ENCODE measurements around the gene ONECUT1. TPM values are rescaled to one million over a fixed set of nuclear protein-coding genes. Genes with fewer than 3 reads are reported as not detected.
A peak's percentile ranks its signal among the peaks of the same experiment; 100 is the strongest.

Gene ONECUT1
- total RNA-seq, 1 donor from 2014 or later: not detected

DNA sequence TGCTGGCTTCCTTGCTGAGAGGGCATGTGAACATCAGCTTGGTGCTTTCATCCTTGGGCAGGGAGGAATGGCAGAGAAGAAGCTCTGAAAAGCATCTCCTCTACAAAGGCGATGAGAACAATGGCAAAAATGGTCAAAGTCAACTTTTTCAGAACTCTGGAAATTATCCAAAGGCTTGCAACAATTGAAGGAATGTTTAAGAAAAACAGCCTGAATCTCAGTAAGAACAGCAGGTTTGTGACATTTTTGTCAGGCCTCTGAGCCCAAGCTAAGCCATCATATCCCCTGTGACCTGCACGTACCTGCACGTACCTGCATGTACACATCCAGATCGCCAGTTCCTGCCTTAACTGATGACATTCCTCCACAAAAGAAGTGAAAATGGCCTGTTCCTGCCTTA, 51.8 kb downstream of the ONECUT1 start:
- intact Hi-C loops (cut with DNase I): loop anchor here (10.0 kb wide), 2 partner anchors 54 to 214 kb away; partner anchors contain the start of gene MYO5A
- no peak for ATAC-seq (ENCODE audit: poor library complexity)
- no peak for DNase-seq

DNA sequence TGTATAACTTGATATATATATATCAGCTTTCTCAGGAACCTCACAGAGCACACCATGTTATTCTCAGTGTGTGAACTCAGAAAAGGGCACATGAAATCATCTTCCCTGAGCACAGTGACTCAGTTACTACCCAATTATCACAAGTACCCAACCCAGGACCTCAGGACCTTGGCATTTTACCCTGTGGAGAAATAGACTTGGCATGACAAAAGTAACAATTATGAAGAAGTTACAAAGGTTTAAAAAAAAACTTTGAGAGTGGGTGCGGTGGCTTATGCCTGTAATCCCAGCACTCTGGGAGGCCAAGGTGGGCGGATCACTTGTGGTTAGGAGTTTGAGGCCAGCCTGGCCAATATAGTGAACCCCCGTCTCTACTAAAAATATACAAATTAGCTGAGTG, 52.4 kb downstream of the ONECUT1 start:
- intact Hi-C loops (cut with DNase I): loop anchor here (2.0 to 10.0 kb wide), 3 partner anchors 53 to 483 kb away; partner anchors contain the start of gene MYO5A
- ATAC-seq (ENCODE audit: poor library complexity): no peak
- DNase-seq: no peak

GRCh38 chr15:52735231-52736089, 54.7 kb downstream of the ONECUT1 start:
- no peak for DNase-seq
- peak; percentile 92 for ATAC-seq (ENCODE audit: poor library complexity)
- intact Hi-C loops (cut with DNase I): loop anchor here (2.0 to 10.0 kb wide), 3 partner anchors 51 to 481 kb away; partner anchors contain the start of gene MYO5A

DNA sequence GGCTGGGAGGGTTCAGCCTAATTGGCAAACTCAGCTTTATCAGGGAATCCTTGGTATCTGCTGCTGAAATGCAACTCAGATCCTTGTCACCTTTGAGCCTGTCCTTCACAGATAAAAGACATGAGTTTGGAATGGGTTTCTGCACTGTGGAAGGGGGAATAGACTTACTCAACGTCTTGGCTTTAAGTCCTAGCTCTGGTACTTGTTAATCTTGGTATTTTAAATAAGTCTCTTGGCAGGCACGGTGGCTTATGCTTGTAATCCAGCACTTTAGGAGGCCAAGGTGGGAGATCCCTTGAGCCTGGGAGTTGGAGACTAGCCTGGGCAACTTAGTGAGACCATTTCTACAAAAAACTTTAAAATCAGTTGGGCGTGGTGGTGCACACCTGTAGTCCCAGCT, 55.8 kb downstream of the ONECUT1 start:
- intact Hi-C loops (cut with DNase I): loop anchor here (10.0 kb wide), 2 partner anchors 50 to 210 kb away; partner anchors contain the start of gene MYO5A
- ATAC-seq (ENCODE audit: poor library complexity): no peak
- DNase-seq: no peak

DNA sequence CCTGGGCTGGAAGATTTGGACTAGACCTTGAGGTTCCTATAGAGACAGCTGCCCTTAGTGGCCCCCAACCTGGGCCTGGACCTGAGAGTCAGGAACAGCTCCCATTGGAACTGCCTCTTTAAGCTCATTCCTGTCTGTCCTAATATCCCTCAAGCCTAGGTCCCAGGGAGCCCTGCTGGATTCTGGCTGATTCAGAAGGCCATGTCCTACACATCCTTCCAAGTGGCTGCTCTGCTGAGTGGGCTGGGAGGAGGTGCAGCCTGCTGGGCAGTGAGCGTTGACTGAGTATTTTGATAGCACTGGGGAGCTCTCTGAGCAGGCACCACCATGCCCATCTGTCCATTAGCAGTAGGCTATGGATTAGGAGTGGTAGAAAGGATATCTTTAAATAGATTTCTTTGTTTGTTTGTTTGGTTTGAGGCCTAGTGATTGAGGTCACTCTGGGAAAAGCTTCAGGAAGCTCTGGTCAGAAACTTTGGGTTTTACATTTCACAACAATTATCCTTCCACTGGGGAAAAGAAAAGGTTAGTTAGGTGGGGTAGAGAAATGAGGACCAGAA, 56.4 kb downstream of the ONECUT1 start:
- DNase-seq (no peak), ATAC-seq (ENCODE audit: poor library complexity) (no peak)
- intact Hi-C loops (cut with DNase I): loop anchor here (10.0 kb wide), 2 partner anchors 49 to 209 kb away; partner anchors contain the start of gene MYO5A

DNA sequence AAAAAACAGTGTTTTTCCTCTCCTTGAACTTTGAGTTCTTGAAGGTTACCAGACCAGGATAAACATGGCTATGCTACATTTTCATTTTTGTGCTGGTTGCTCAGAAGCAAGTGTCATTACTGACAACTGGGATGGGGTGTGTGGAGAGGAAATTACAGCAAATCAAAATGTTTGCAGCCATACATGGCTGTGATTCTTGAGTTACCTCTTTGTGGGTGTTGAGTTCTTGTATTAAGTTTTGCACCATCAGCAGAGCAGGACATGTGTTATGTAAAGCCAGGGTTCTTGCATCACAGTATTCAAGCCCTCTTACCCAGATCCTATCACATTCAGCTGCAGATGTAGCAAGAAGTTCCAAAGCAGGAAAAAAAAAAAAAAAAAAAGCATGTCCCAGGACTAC, 57.0 kb downstream of the ONECUT1 start:
- intact Hi-C loops (cut with DNase I): loop anchor here (10.0 kb wide), 2 partner anchors 48 to 208 kb away; partner anchors contain the start of gene MYO5A
- no peak for DNase-seq
- no peak for ATAC-seq (ENCODE audit: poor library complexity)

DNA sequence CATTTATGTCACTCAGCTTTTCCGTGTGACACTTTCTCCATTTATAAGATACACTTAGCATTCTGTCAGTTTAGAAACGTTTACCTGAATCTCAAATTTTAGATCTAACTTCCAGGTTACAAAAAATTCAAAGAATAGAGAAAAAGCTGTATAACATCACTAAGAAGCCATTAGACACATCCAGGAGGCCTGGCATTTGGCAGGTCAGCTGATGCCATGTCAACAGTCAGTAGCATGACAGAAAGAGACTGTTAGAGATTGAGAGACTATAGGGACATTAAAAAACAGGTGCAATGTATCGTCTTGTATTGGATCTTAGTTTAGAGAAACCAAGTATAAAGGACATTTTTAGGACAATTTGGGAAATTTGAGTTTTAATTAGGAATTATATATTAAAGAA, 57.6 kb downstream of the ONECUT1 start:
- DNase-seq (no peak), ATAC-seq (ENCODE audit: poor library complexity) (no peak)
- intact Hi-C loops (cut with DNase I): loop anchor here (10.0 kb wide), 2 partner anchors 48 to 208 kb away; partner anchors contain the start of gene MYO5A

DNA sequence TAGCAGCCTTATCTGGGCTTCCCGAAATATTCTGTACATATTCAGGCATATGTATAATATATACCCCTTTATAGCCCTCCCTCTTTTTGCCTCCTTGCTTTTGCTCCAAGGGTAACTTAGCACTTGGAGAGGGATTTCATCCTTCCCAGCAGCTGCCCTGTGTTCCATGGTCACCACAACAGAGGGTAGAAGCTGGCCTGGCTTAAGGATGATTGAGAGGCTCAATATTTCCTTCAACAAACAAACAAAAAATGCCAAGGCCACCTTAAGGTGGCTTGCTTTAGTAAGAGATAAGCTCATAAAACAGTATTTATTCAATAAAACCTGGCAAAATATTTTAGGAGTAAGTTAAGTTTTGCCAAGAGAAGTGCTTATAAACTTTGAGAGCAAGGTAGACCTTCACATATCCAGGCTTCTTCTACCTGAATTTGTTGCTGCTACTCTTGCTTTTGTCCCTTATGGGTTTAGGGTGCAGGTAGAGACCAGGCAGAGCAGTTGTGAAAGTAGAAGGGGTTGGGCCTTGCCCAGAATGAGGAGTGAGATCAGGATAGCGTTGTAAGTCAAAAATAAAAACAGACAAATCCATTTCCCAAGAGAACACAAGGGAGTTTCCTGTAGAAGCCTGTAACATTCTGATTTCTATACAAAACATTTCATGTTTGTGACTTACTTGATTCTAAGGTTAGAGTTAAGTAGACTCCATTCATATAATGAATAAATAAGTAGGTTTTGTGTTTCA, 58.2 kb downstream of the ONECUT1 start:
- ATAC-seq (ENCODE audit: poor library complexity): no peak
- intact Hi-C loops (cut with DNase I): loop anchor here (10.0 kb wide), 2 partner anchors 47 to 207 kb away; partner anchors contain the start of gene MYO5A
- no peak for DNase-seq

DNA sequence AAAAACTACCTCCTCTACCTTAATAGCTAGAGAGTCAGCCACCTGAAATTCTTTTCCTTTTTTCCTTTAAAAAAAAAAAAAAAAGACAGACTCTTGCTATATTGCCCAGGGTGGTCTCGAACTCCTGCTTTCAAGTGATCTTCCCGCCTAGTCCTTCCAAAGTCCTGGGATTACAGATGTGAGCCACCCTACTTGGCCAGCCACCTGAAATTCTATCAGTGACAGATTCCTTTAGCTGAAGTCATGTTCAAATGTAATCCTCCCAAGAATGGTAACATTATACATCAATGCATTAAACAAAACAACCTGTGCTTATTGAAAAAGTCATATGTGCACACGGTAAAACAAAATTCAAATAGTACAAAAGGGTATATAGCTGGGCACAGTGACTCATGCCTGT, 59.1 kb downstream of the ONECUT1 start:
- no peak for ATAC-seq (ENCODE audit: poor library complexity)
- no peak for DNase-seq
- intact Hi-C loops (cut with DNase I): loop anchor here (10.0 kb wide), 2 partner anchors 46 to 206 kb away; partner anchors contain the start of gene MYO5A

GRCh38 chr15:52730594-52730993, 59.5 kb downstream of the ONECUT1 start:
- ATAC-seq (ENCODE audit: poor library complexity) (peak; percentile 29), DNase-seq (no peak)
- intact Hi-C loops (cut with DNase I): loop anchor here (10.0 kb wide), 2 partner anchors 46 to 206 kb away; partner anchors contain the start of gene MYO5A

- ATAC-seq (ENCODE audit: poor library complexity): no peak
- intact Hi-C loops (cut with DNase I): loop anchor here (10.0 kb wide), 2 partner anchors 45 to 205 kb away; partner anchors contain the start of gene MYO5A
Measured at GRCh38 chr15:52730173-52730572, 60.0 kb downstream of the ONECUT1 start.

GRCh38 chr15:52728899-52729298, 61.2 kb downstream of the ONECUT1 start:
- DNase-seq (no peak), ATAC-seq (ENCODE audit: poor library complexity) (no peak)
- intact Hi-C loops (cut with DNase I): no loop called here

More at GRCh38 chr15:52730173-52730572, 60.0 kb downstream of the ONECUT1 start:
- no peak for DNase-seq

- intact Hi-C loops (cut with DNase I): no loop called here
- DNase-seq (no peak), ATAC-seq (ENCODE audit: poor library complexity) (no peak)
Measured at GRCh38 chr15:52727815-52728214, 62.3 kb downstream of the ONECUT1 start.

GRCh38 chr15:52726195-52726594, 63.9 kb downstream of the ONECUT1 start:
- DNase-seq (no peak), ATAC-seq (ENCODE audit: poor library complexity) (no peak)
- intact Hi-C loops (cut with DNase I): no loop called here

DNA sequence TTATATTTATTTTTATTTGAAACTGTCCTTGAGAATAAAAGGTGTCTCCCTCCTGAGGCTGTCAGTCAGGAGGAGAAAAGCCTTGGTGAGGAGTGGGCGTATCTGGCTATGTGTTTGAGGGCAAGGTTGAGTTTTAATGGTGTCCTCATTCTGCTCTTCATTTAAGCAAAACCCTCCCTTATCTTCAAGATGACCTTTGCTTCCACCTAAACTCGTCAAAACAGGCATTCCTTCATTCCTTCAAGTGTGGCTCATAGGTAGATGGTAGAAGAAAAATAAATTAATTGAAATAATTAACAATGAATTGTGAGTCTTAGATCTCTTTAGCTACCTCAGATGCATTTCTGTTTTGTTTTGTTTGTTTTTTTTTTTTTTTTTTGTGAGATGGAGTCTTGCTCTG, 71.6 kb downstream of the ONECUT1 start:
- no peak for ATAC-seq (ENCODE audit: poor library complexity)
- intact Hi-C loops (cut with DNase I): no loop called here
- DNase-seq: no peak

DNA sequence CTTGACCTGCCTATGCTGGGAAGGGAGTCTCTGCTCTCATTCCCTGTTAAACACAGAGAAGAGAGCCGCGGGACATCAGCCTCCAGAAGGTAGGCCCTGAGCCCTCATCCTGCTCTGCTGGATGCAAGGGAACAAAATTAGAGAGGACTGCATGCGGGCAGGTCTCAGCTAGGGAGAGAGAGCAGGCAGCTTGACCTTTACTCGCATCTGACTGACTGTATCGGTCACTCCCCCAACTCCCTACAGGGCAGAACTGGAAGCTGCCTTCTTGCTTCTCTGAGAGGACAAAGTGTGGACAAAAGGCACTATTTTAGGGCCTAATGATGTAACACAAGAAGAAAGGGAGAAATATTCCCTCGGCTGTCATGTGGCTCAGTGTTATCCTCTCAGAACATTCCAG, 72.2 kb downstream of the ONECUT1 start:
- ATAC-seq (ENCODE audit: poor library complexity): no peak
- intact Hi-C loops (cut with DNase I): no loop called here

DNA sequence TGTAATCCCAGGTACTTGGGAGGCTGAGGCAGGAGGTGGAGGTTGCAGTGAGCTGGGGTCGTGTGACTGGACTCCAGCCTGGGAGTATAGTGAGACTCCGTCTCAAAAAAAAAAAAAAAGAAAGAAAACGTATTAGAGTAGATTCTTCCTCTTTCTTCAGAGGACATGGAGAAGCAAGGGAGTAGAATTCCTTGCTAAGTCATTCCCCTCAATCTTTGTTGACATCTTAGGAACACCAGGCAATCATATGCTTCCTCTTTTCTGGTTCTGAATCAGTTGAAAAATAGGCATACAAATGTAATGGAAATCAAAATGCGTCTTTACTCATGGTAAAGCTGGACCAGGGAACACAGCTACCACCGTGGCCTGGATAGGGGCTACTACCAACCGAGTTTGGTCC, 72.7 kb downstream of the ONECUT1 start:
- ATAC-seq (ENCODE audit: poor library complexity): no peak
- intact Hi-C loops (cut with DNase I): no loop called here
- DNase-seq: no peak

More for the DNA sequence above, 72.2 kb downstream of the ONECUT1 start:
- DNase-seq: no peak

GRCh38 chr15:52716536-52716935, 73.6 kb downstream of the ONECUT1 start:
- intact Hi-C loops (cut with DNase I): no loop called here
- DNase-seq: no peak

GRCh38 chr15:52715411-52715810, 74.7 kb downstream of the ONECUT1 start:
- ATAC-seq (ENCODE audit: poor library complexity) (no peak), DNase-seq (no peak)
- intact Hi-C loops (cut with DNase I): no loop called here

More at GRCh38 chr15:52716536-52716935, 73.6 kb downstream of the ONECUT1 start:
- no peak for ATAC-seq (ENCODE audit: poor library complexity)
